HL-60/S4 (cell line): ENCODE results near the gene RNF123.

Source experiments
- in situ Hi-C: fragments of 300-500 bp; cut with MboI; formaldehyde crosslinking; loops from 2 replicates; pipeline ENCODE4 v1.14.3; 2022; ENCODE audit warnings: low sequenced_read_pairs

Gene RNF123

GRCh38 chr3:49689046-49689907 is at the start of gene RNF123, which contains the start of gene MST1:
Gene RNF123 (plus strand): TSS chr3:49689557. CDS start chr3:49691166, 1,609 bp downstream.
Gene MST1 (minus strand): TSS chr3:49689474. CDS start chr3:49688691, 783 bp downstream.
- in situ Hi-C loops = no loop called here

GRCh38 chr3:49641292-49641691 is 48.1 kb upstream of the RNF123 start:
- in situ Hi-C loops = no loop called here

GRCh38 chr3:49641921-49642707 is 47.2 kb upstream of the RNF123 start:
- in situ Hi-C loops = no loop called here

DNA sequence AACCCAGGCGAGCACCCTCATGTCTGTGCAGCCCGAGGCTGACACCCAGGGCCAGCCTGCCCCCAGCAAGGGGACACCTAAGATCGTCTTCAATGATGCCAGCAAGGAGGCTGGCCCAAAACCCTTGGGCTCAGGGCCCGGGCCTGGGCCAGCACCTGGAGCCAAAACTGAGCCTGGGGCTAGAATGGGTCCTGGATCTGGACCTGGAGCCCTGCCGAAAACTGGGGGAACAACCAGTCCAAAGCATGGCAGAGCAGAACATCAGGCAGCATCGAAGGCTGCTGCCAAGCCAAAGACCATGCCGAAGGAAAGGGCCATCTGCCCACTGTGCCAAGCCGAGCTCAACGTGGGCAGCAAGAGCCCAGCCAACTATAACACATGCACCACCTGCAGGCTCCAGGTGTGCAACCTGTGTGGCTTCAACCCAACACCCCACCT is 46.6 kb upstream of the RNF123 start:
- in situ Hi-C loops = no loop called here

GRCh38 chr3:49644684-49645083 is 44.7 kb upstream of the RNF123 start:
- in situ Hi-C loops = no loop called here

DNA sequence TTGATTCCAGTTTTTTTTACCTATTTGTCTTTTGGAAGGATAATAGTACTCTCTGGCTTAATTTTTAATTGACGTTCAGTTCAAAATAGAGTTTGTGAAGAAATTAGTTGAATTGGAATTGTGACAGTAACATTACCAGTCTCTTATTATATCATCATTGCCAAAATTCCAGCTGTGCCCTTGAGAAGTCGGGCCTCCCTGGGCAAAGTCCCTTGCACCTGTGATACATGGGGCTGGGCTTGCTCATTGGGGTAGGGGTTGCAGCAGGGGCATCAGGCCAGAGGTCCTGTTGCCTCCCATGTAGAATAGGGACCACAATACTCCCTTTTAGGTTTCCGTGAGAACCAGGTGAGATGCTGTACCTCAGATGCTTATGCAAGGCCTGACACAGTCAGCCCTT is 43.1 kb upstream of the RNF123 start:
- in situ Hi-C loops = no loop called here

DNA sequence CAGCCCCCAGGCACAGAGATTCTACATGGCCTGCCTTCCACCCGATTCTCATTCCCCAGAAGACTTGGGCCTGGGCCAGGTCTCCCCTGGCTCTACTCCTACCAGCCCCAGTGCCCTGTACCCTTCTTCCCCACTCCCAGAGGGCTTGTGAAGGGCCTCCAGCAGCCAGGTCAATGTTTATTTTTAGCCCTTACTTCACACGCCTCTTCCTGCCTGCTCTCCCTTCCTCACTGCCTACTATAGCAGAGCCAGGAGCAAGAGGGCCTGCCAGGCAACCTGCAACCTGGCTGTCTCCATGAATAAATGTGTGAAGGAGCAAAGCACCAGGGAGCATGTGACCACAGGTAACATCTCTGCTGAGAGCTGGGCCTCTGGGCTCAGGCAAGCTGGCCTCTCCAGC is 41.6 kb upstream of the RNF123 start:
- in situ Hi-C loops = no loop called here

DNA sequence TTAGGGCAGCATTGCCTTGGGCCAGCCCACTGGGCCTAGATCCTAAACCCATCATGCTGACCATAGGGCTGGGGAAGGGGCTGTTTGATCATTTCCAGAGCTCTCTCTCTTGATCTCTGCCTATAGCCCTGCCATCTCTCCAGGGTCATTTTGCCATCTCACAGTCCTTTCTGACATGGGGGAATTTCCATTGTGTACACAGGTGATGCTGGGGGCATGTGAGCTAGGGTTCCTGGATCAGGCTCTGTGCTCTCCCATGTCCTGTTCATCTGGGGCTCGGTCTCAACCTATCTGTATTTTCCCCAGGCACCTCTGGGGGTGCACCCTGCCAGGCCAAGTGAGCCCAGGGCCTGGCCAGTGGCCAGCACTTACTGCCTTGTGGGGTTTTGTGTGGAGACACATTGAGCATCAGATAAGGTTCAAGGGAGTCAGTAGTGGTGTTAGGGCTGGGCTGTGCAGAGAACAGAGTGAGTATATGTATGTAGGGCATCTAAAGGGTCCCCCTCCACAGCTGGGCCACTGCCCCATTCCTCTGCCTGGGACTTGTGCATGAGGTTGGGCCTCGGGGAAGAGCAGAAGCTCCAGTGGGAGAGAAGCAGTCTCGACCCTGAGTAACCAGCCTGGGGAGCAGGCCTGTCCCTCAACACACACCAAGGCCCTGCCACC is 40.9 kb upstream of the RNF123 start:
- in situ Hi-C loops = no loop called here

DNA sequence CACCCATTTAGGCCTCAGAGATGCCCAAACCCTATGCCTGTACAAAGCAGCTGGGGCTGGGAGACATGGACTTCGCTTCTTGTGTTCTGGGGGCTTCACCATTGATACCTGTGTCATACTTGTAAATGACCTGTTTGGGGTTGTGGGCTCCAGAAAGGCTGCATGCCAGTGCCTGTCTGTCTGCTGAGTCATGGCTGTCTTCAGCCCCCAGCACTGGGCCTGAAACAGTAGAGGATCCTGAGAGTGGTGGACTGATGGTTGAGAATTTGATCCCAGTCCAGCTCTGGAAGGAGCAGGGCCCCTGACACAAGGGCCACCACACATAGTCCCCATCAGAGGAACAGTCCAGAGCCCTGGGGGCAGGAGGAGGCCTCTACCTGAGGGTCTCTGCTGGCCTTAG is 39.8 kb upstream of the RNF123 start:
- in situ Hi-C loops = no loop called here

- in situ Hi-C loops = loop anchor here (25.0 kb wide), 1 partner anchor 113 kb away; no protein-coding TSS in a partner anchor
These were observed 39.2 kb upstream of the RNF123 start for GRCh38 chr3:49650177-49650576.

DNA sequence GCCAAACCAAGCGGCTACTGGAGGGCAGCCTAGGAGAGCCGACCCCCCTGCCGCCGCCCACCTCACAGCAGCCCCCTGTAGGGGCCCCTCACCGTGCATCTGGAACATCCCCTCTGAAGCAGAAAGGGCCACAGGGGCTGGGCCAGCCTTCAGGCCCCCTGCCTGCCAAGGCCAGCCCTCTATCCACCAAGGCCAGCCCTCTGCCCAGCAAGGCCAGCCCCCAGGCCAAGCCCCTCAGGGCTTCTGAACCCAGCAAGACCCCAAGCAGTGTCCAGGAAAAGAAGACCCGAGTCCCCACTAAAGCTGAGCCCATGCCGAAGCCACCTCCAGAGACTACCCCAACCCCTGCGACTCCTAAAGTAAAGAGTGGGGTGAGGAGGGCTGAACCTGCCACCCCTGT is 38.7 kb upstream of the RNF123 start:
- in situ Hi-C loops = loop anchor here (25.0 kb wide), 1 partner anchor 113 kb away; no protein-coding TSS in a partner anchor

GRCh38 chr3:49652218-49652902 is 37.0 kb upstream of the RNF123 start:
- in situ Hi-C loops = loop anchor here (25.0 kb wide), 1 partner anchor 115 kb away; no protein-coding TSS in a partner anchor

DNA sequence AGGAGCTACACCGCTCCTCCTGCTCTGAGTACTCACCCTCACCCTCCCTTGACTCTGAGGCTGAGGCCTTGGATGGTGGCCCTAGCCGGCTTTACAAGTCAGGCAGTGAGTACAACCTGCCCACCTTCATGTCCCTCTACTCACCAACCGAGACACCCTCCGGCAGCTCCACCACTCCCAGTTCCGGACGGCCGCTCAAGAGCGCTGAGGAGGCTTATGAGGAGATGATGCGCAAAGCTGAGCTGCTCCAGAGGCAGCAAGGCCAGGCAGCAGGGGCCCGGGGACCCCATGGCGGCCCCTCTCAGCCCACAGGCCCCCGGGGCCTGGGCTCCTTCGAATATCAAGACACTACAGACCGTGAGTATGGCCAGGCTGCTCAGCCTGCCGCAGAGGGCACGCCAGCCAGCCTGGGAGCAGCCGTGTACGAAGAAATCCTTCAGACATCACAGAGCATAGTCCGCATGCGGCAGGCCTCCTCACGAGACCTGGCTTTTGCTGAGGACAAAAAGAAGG is 36.4 kb upstream of the RNF123 start:
- in situ Hi-C loops = loop anchor here (25.0 kb wide), 1 partner anchor 116 kb away; no protein-coding TSS in a partner anchor

DNA sequence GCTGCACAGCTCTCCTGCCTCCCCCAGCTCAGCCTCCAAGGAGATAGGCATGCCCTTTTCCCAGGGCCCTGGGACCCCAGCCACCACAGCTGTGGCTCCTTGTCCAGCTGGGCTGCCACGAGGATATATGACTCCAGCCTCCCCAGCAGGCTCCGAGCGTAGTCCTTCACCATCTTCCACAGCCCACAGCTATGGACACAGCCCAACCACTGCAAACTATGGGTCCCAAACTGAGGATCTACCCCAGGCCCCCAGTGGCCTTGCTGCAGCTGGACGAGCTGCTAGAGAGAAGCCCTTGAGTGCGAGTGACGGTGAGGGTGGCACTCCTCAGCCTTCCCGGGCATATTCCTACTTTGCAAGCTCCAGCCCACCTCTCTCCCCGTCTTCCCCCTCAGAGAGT is 35.7 kb upstream of the RNF123 start:
- in situ Hi-C loops = loop anchor here (25.0 kb wide), 1 partner anchor 116 kb away; no protein-coding TSS in a partner anchor

GRCh38 chr3:49654176-49654825 is 35.1 kb upstream of the RNF123 start:
- in situ Hi-C loops = loop anchor here (25.0 kb wide), 1 partner anchor 117 kb away; no protein-coding TSS in a partner anchor

DNA sequence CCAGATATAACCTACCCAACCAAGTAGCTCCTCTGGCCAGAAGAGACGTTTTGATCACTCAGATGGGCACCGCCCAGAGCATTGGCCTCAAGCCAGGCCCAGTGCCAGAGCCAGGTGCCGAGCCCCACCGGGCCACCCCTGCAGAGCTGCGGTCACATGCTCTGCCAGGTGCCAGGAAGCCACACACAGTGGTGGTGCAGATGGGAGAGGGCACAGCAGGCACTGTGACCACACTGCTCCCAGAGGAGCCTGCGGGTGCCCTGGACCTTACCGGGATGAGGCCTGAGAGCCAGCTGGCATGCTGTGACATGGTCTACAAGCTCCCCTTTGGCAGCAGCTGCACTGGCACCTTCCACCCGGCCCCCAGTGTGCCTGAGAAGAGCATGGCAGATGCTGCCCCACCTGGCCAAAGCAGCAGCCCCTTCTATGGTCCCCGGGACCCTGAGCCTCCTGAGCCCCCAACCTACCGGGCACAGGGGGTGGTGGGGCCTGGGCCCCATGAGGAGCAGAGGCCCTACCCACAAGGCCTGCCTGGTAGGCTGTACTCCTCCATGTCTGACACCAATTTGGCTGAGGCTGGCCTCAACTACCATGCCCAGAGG is 34.3 kb upstream of the RNF123 start:
- in situ Hi-C loops = loop anchor here (25.0 kb wide), 1 partner anchor 118 kb away; no protein-coding TSS in a partner anchor

DNA sequence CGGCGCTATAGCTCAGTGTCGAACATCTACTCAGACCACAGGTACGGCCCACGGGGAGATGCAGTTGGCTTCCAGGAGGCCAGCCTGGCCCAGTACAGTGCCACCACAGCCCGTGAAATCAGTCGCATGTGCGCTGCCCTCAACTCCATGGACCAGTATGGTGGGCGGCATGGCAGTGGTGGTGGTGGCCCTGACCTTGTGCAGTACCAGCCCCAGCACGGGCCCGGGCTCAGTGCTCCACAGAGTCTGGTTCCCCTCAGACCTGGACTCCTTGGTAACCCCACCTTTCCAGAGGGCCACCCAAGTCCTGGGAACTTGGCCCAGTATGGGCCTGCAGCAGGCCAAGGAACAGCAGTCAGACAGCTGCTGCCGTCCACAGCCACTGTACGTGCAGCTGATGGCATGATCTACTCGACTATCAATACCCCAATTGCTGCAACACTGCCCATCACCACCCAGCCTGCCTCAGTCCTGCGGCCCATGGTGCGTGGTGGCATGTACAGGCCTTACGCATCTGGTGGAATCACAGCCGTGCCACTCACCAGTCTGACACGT is 33.5 kb upstream of the RNF123 start:
- in situ Hi-C loops = loop anchor here (25.0 kb wide), 1 partner anchor 119 kb away; no protein-coding TSS in a partner anchor

- in situ Hi-C loops = loop anchor here (25.0 kb wide), 1 partner anchor 119 kb away; no protein-coding TSS in a partner anchor
These were observed 32.7 kb upstream of the RNF123 start for GRCh38 chr3:49656541-49657112.
